Uterus (tissue), 2 donors: ENCODE results near the gene RAP1GAP.

Experiments
- CTCF ChIP-seq, 4 experiments: fragments of 200-600 bp in 2 of 4; fragments of 450-650 bp in 2 of 4; sonication (generic) in 2 of 4; IDR thresholded peaks; one replicate each; pipeline ENCODE4 v1.5.1; 2016 to 2019; ENCODE audit warnings: antibody characterized with exemption in 4 of 4, mild to moderate bottlenecking in 2 of 4, moderate library complexity in 1 of 4
- POLR2A ChIP-seq, 2 donors: fragments of 450-650 bp; IDR thresholded peaks; one replicate each; pipeline ENCODE4 v1.6.1; 2016; ENCODE audit warnings: antibody characterized with exemption in 2 of 2, mild to moderate bottlenecking in 1 of 2, moderate library complexity in 1 of 2

GRCh38 chr1:21651214-21652042, 17.7 kb downstream of the RAP1GAP start:
- TF ChIP-seq CTCF (IDR thresholded peaks at IDR 0.05) (no peak), POLR2A (IDR thresholded peaks at IDR 0.05) (no peak)
